ENCODE data around the gene ISL1.

Gene ISL1

GRCh38 chr5:51433052-51433710 lies 49.9 kb downstream of the ISL1 start:
- no peaks in the 10 kb centered on the region for H3K36me3 ChIP-seq (ENCODE audit: control insufficient read depth in 5 of 5, insufficient read depth in 5 of 5, low read length in 5 of 5)

GRCh38 chr5:51439232-51439631 lies 56.0 kb downstream of the ISL1 start:
- H3K27me3 ChIP-seq (ENCODE audit: control insufficient read depth in 5 of 5, insufficient read depth in 4 of 5, low read length in 5 of 5), result no peaks in the 10 kb centered on the region
- H3K9me3 ChIP-seq (ENCODE audit: control insufficient read depth in 5 of 5, low read length in 5 of 5), result no peaks in the 10 kb centered on the region

More at GRCh38 chr5:51433052-51433710, 49.9 kb downstream of the ISL1 start:
- no peaks in the 10 kb centered on the region for H3K27me3 ChIP-seq (ENCODE audit: control insufficient read depth in 5 of 5, insufficient read depth in 4 of 5, low read length in 5 of 5)
- H3K9me3 ChIP-seq (ENCODE audit: control insufficient read depth in 5 of 5, low read length in 5 of 5), result no peaks in the 10 kb centered on the region
- H3K27ac ChIP-seq (ENCODE audit: low read depth, low read length), result no peak overlapping the region
- no peak overlapping the region for H3K9ac ChIP-seq (ENCODE audit: low read length in 5 of 5)
- H3K4me1 ChIP-seq (ENCODE audit: control insufficient read depth in 5 of 5, insufficient read depth in 5 of 5, low read length in 5 of 5), result no peaks in the 10 kb centered on the region
- H3K4me3 ChIP-seq (ENCODE audit: low read depth in 1 of 5, low read length in 5 of 5), result no peak overlapping the region

More at GRCh38 chr5:51439232-51439631, 56.0 kb downstream of the ISL1 start:
- H3K36me3 ChIP-seq (ENCODE audit: control insufficient read depth in 5 of 5, insufficient read depth in 5 of 5, low read length in 5 of 5), result no peaks in the 10 kb centered on the region
- no peak overlapping the region for H3K9ac ChIP-seq (ENCODE audit: low read length in 5 of 5)
- H3K4me1 ChIP-seq (ENCODE audit: control insufficient read depth in 5 of 5, insufficient read depth in 5 of 5, low read length in 5 of 5), result no peaks in the 10 kb centered on the region
- no peak overlapping the region for H3K27ac ChIP-seq (ENCODE audit: low read depth, low read length)
- H3K4me3 ChIP-seq (ENCODE audit: low read depth in 1 of 5, low read length in 5 of 5), result no peak overlapping the region
